ENCODE results near the gene PHC3. TPM values are rescaled to one million over a fixed set of nuclear protein-coding genes. Genes with fewer than 3 reads are reported as not detected.

The PHC3 gene
- total RNA-seq, 1 donor: 65.6 TPM

DNA sequence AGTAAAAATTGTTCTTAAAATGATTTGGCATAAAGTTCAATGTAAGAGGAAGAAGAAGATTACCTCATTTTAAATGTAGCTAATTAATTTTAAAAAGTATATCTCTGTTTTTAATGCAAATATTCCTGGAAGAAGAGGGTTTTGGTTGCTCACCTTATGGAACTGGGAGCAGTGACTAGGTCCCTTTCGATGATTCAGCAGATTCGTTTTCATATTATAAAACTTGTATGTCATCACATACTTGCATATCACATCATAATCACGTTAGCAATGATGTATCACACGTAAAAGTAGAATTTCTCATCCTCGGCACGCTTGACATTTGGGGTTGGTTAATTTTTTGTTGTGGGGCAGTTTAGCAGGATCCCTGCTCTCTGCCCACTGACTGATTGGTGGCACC is 96.1 kb downstream of the PHC3 start:
- TF ChIP-seq, protein P1, sequence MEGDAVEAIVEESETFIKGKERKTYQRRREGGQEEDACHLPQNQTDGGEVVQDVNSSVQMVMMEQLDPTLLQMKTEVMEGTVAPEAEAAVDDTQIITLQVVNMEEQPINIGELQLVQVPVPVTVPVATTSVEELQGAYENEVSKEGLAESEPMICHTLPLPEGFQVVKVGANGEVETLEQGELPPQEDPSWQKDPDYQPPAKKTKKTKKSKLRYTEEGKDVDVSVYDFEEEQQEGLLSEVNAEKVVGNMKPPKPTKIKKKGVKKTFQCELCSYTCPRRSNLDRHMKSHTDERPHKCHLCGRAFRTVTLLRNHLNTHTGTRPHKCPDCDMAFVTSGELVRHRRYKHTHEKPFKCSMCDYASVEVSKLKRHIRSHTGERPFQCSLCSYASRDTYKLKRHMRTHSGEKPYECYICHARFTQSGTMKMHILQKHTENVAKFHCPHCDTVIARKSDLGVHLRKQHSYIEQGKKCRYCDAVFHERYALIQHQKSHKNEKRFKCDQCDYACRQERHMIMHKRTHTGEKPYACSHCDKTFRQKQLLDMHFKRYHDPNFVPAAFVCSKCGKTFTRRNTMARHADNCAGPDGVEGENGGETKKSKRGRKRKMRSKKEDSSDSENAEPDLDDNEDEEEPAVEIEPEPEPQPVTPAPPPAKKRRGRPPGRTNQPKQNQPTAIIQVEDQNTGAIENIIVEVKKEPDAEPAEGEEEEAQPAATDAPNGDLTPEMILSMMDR (IDR thresholded peaks at IDR 0.05; ENCODE audit: insufficient read depth, low read length): no peak
- H3K4me3 ChIP-seq (ENCODE audit: low read depth, low read length): no peak overlapping the region
- no peak for DNase-seq (ENCODE audit: low read depth)

GRCh38 chr3:170083343-170083742 is 98.2 kb downstream of the PHC3 start:
- TF ChIP-seq, protein P1 (IDR thresholded peaks at IDR 0.05; ENCODE audit: insufficient read depth, low read length): no peak

DNA sequence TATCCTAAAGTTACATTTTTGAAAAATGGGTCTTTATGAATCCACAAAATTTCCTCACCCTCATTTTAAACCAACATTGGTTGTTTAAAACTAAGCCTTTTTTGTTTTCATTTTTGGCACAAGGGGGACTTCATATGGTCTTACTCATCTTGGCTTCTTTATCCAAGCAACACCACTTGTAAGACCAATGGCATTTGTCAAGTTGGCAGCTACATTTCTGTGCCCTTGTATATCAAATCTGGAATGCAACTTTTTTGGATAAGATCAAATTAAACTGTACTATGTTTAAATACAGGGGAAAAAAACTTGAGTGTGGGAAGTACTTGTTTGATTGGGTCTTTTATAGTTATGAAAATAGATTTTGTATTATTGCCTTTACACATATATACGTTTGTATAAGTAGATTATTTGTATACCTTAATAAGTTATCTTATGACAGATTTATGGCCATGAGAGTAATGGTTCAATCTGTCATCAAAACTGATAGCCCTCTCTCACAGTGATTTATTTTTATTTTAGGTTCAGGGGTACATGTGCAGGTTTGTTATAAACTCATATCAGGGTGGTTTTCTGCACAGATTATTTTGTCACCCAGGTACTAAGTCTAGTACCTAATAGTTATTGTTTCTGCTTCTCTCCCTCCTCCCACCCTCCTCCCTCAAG is 100.3 kb downstream of the PHC3 start:
- no peak overlapping the region for H3K4me3 ChIP-seq (ENCODE audit: low read depth, low read length)
- DNase-seq (ENCODE audit: low read depth): peak; percentile 84
- TF ChIP-seq, protein P1 (IDR thresholded peaks at IDR 0.05; ENCODE audit: insufficient read depth, low read length): no peak

More at GRCh38 chr3:170083343-170083742, 98.2 kb downstream of the PHC3 start:
- no peak overlapping the region for H3K4me3 ChIP-seq (ENCODE audit: low read depth, low read length)
- DNase-seq (ENCODE audit: low read depth): no peak

- TF ChIP-seq, protein P1 (IDR thresholded peaks at IDR 0.05; ENCODE audit: insufficient read depth, low read length): no peak
- DNase-seq (ENCODE audit: low read depth): no peak
- H3K4me3 ChIP-seq (ENCODE audit: low read depth, low read length): no peak overlapping the region
These were observed 100.9 kb downstream of the PHC3 start for GRCh38 chr3:170080605-170081004.

DNA sequence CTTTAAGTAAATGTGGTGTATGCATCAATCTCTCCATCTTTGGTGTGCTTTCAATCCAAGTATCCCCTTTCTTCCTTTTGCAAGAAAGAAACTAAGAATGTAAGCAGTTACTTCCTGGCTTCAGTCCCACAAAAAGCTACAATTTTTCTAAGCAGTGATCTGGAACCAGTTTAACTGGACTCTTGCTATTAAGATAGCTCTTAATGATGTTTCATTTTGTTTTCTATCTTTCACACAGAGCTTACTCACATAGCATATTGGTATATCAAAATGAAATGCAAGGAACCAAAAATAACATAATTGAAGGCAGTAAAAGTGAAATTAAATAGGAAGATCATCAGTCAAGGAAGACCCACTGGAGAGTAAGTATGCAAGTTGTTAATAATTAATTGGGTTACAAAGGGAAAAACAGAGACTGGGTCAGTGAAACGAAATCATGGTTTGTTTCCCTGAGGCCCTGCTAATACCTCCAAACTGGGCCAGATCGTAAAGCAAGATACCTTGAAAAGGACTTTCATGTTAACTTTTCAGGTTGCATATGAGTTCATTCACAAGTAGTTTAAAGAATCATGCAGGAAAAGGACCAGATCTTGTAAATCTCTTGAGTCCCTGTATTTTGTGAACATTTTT is 101.9 kb downstream of the PHC3 start:
- DNase-seq (ENCODE audit: low read depth): peak; percentile 12
- TF ChIP-seq, protein P1 (IDR thresholded peaks at IDR 0.05; ENCODE audit: insufficient read depth, low read length): no peak
- no peak overlapping the region for H3K4me3 ChIP-seq (ENCODE audit: low read depth, low read length)

DNA sequence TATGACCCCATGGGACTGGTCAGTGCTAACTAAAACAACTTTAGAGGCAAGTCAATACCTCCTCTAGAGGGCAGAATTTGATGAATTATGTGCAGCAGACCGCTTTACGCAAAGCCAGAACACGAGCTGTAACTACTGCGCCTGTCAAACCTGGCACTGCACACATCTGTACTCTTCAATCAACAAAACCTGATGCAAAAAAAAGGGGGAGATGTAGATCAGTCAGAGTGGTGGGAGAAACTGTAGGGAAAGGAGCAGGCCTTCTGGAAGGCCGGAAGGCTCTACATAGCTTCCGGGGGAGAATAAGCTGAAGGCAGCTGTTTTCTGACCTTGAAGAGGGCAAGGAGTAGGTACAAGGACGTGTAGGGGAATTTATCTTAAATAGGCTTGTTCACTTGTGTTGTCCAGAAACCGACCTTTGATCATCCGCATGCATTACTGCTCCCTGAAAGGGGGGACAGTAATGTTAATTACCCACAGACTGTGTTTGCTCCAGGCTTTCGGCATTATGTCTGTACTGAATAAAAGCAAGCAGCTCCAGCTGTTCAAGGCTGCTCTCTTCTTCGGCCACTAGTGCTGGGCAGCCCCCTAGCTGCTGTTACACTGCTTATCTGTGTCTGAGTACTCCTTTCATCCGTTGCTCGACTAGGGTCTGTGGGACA is 102.8 kb downstream of the PHC3 start:
- no peak for DNase-seq (ENCODE audit: low read depth)
- H3K4me3 ChIP-seq (ENCODE audit: low read depth, low read length): no peak overlapping the region
- TF ChIP-seq, protein P1 (IDR thresholded peaks at IDR 0.05; ENCODE audit: insufficient read depth, low read length): no peak
